ENCODE measurements around the gene TKTL1.

- TF ChIP-seq EZH2phosphoT487 (IDR thresholded peaks at IDR 0.05; ENCODE audit: insufficient read depth, low read depth) (no peak), EZH2 (IDR thresholded peaks at IDR 0.05; ENCODE audit: insufficient read depth, poor library complexity, severe bottlenecking) (no peak)
Observed at GRCh38 chrX:154350429-154351182, 55.0 kb downstream of the TKTL1 start.
